Gastroesophageal sphincter (tissue), 3 donors: Measurements from ENCODE around the gene ARAP1.

Experiments used
- CTCF ChIP-seq, 4 experiments: fragments of 200-600 bp in 2 of 4; fragments of 450-650 bp in 2 of 4; sonication (generic) in 1 of 4; IDR thresholded peaks; one replicate each; pipeline ENCODE4 v1.5.1; 2017 to 2019; ENCODE audit warnings: antibody characterized with exemption in 4 of 4, mild to moderate bottlenecking in 2 of 4, moderate library complexity in 2 of 4
- EP300 ChIP-seq: sonication (generic); formaldehyde crosslinking; IDR thresholded peaks from one replicate; pipeline ENCODE4 v1.6.1; 2017; ENCODE audit warnings: antibody characterized with exemption, mild to moderate bottlenecking
- POLR2A ChIP-seq, 2 donors: fragments of 450-650 bp; IDR thresholded peaks; one replicate each; pipeline ENCODE4 v1.6.1; 2017; ENCODE audit warnings: antibody characterized with exemption in 2 of 2, mild to moderate bottlenecking in 2 of 2, moderate library complexity in 1 of 2
- POLR2AphosphoS5 ChIP-seq: sonication (generic); formaldehyde crosslinking; IDR thresholded peaks from one replicate; pipeline ENCODE4 v1.6.1; 2017; ENCODE audit warnings: antibody characterized with exemption

DNA sequence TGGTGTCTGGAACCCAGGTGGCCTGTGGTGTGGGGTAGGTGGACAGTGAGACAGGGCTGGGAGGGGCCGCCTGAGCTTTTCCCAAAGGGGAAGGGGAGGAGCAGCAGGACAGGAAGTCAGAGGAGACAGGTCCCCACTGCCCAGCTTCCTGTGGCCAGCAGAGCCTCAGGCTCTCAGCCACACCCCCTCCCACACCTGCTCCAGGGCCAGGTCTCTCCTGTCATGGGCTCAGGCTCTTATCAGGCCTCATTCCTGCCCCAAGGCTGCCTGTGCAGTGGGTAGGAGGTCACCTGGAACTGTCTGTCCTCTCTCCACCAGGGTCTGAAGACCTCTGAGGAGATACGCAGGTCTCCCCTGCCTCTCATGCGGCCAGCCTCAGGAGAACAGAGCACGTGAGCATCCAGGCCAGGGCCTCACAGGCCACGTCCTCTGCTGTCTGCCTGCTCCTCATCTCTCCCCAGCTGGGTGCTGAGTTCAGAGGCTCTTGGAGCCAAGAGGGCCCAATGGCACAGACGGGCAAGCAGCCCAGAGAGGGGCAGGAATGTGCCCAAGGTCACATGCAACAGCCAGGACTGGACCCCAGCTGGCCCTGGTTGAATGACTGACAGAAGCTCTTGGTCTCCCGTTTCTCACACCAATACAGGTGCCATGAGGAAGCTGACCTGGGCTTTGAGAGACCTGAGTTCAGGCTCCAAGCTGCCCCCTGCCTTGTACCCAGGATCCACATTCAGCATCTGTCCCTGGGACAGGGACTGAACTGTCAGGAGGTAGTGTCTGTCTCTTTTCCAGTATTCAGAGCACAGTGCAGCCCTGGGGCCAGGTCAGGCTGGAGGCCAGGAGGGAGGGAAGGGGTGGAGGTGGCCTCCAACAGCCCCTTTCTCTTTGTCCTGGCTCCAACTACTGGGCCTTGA, 24.9 kb upstream of the ARAP1 start:
- TF ChIP-seq POLR2A (IDR thresholded peaks at IDR 0.05) (no peak), CTCF (IDR thresholded peaks at IDR 0.05) (no peak), EP300 (no peak), POLR2AphosphoS5 (no peak)
